DOHH2 (cell line): Measurements from ENCODE around the gene PGP.

Experiments
- H3F3A ChIP-seq: fragments of 200-600 bp; sonication (generic), shearing (Covaris generic); 2 replicates; pipeline ENCODE4 v1.6.0; 2016; ENCODE audit warnings: antibody characterized with exemption, mild to moderate bottlenecking; ENCODE audit not compliant: control insufficient read depth, insufficient read depth
- H3K27ac ChIP-seq: fragments of 200-600 bp; sonication (generic); 2 replicates; pipeline ENCODE4 v1.5.1; 2014; ENCODE audit warnings: low read depth, mild to moderate bottlenecking, low read length, moderate library complexity
- H3K27me3 ChIP-seq: fragments of 200-600 bp; sonication (generic); 2 replicates; pipeline ENCODE4 v1.6.1; 2014; ENCODE audit warnings: mild to moderate bottlenecking, low read length, mixed read lengths; ENCODE audit not compliant: control insufficient read depth
- H3K36me3 ChIP-seq: fragments of 200-600 bp; sonication (generic); 2 replicates; pipeline ENCODE4 v1.6.1; 2014; ENCODE audit warnings: mild to moderate bottlenecking, low read length, moderate library complexity, mixed read lengths; ENCODE audit not compliant: control insufficient read depth
- H3K4me1 ChIP-seq: fragments of 200-600 bp; sonication (generic); 2 replicates; pipeline ENCODE4 v1.6.1; 2014; ENCODE audit warnings: mild to moderate bottlenecking, low read length, mixed read lengths; ENCODE audit not compliant: control insufficient read depth
- H3K4me2 ChIP-seq: fragments of 200-600 bp; sonication (generic); 2 replicates; pipeline ENCODE4 v1.6.0; 2014; ENCODE audit warnings: mild to moderate bottlenecking, low read length, moderate library complexity
- H3K4me3 ChIP-seq: fragments of 200-600 bp; sonication (generic); 2 replicates; pipeline ENCODE4 v1.5.1; 2014; ENCODE audit warnings: mild to moderate bottlenecking, low read length, mixed read lengths
- H3K79me2 ChIP-seq: fragments of 200-600 bp; sonication (generic); 2 replicates; pipeline ENCODE4 v1.6.1; 2014; ENCODE audit warnings: mild to moderate bottlenecking, low read length, mixed read lengths; ENCODE audit not compliant: control insufficient read depth
- H3K9me2 ChIP-seq: fragments of 200-600 bp; sonication (generic); replicated peaks from 2 replicates; pipeline ENCODE4 v1.6.1; 2014; ENCODE audit warnings: mild to moderate bottlenecking, low read length, mixed read lengths; ENCODE audit not compliant: control insufficient read depth
- H3K9me3 ChIP-seq: fragments of 200-600 bp; sonication (generic); 2 replicates; pipeline ENCODE4 v1.6.1; 2014; ENCODE audit warnings: antibody characterized with exemption, low read length, mixed read lengths; ENCODE audit not compliant: control insufficient read depth, insufficient read depth
- H4K20me1 ChIP-seq: fragments of 200-600 bp; sonication (generic); 2 replicates; pipeline ENCODE4 v1.6.0; 2014; ENCODE audit warnings: low read depth, mild to moderate bottlenecking, antibody characterized with exemption, low read length, moderate library complexity; ENCODE audit not compliant: control insufficient read depth, insufficient read depth
- CTCF ChIP-seq: fragments of 200-600 bp; sonication (generic); IDR thresholded peaks from one replicate; pipeline ENCODE4 v1.5.1; 2014; ENCODE audit warnings: antibody characterized with exemption, mild to moderate bottlenecking, low read depth, low read length; ENCODE audit not compliant: poor library complexity, severe bottlenecking
- EZH2phosphoT487 ChIP-seq: fragments of 200-600 bp; sonication (generic); IDR thresholded peaks from 2 replicates; pipeline ENCODE4 v1.6.1; 2017; ENCODE audit warnings: borderline replicate concordance, mild to moderate bottlenecking, antibody characterized with exemption, low read length, moderate library complexity, mixed read lengths

Gene PGP

GRCh38 chr16:2206780-2207433 lies 7.7 kb downstream of the PGP start:
- H3K27ac ChIP-seq: no peak overlapping the region
- H3K36me3 ChIP-seq: peaks cover 48% of the 10 kb centered on the region
- no peaks in the 10 kb centered on the region for H4K20me1 ChIP-seq
- peaks cover 28% of the 10 kb centered on the region for H3K79me2 ChIP-seq
- no peaks in the 10 kb centered on the region for H3K9me3 ChIP-seq
- H3F3A ChIP-seq: no peaks in the 10 kb centered on the region
- no peaks in the 10 kb centered on the region; the same call in 1 of the 2 replicates for H3K27me3 ChIP-seq
- peak overlapping the region; percentile 99 for H3K4me2 ChIP-seq
- peak overlapping the region; percentile 96 for H3K4me3 ChIP-seq
- peaks cover 20% of the 10 kb centered on the region for H3K4me1 ChIP-seq
- TF ChIP-seq EZH2phosphoT487 (no peak), CTCF (no peak)
- no peaks in the 10 kb centered on the region for H3K9me2 ChIP-seq

GRCh38 chr16:2206420-2206779 lies 8.2 kb downstream of the PGP start:
- peak overlapping the region; percentile 99 for H3K4me2 ChIP-seq
- H3K36me3 ChIP-seq: peaks cover 43% of the 10 kb centered on the region
- H3K4me3 ChIP-seq: peak overlapping the region; percentile 96
- peaks cover 19% of the 10 kb centered on the region for H3K4me1 ChIP-seq
- H3K9me3 ChIP-seq: no peaks in the 10 kb centered on the region
- peaks cover 24% of the 10 kb centered on the region for H3K79me2 ChIP-seq
- H3F3A ChIP-seq: no peaks in the 10 kb centered on the region
- H3K27ac ChIP-seq: no peak overlapping the region; the same call in 1 of the 2 replicates
- no peaks in the 10 kb centered on the region for H3K9me2 ChIP-seq
- H4K20me1 ChIP-seq: no peaks in the 10 kb centered on the region
- H3K27me3 ChIP-seq: no peaks in the 10 kb centered on the region; the same call in 1 of the 2 replicates
- TF ChIP-seq CTCF (no peak), EZH2phosphoT487 (no peak)

GRCh38 chr16:2205967-2206313 lies 8.7 kb downstream of the PGP start:
- H3K4me2 ChIP-seq: peak overlapping the region; percentile 99
- no peaks in the 10 kb centered on the region for H3K9me3 ChIP-seq
- no peaks in the 10 kb centered on the region for H3F3A ChIP-seq
- TF ChIP-seq EZH2phosphoT487 (no peak), CTCF (no peak)
- peaks cover 43% of the 10 kb centered on the region for H3K36me3 ChIP-seq
- H3K27me3 ChIP-seq: no peaks in the 10 kb centered on the region; the same call in 1 of the 2 replicates
- peak overlapping the region; percentile 96 for H3K4me3 ChIP-seq
- no peaks in the 10 kb centered on the region for H3K9me2 ChIP-seq
- no peaks in the 10 kb centered on the region for H4K20me1 ChIP-seq
- H3K79me2 ChIP-seq: peaks cover 24% of the 10 kb centered on the region
- peak overlapping the region; percentile 56 for H3K27ac ChIP-seq
- peaks cover 19% of the 10 kb centered on the region for H3K4me1 ChIP-seq
